IgD-negative memory B cell (primary cell): Measurements from ENCODE around the gene KLK7. TPM values are rescaled to one million over a fixed set of nuclear protein-coding genes. Genes with fewer than 3 reads are reported as not detected.
"Not testable (repeated sequence)": the region's sequence is repeated elsewhere in the genome, so short reads cannot be mapped to it uniquely, and the experiment has no call there.

Experiments used
- H3K27ac Mint-ChIP-seq, 3 donors: one replicate each; pipeline ENCODE4 v1.8.0; 2020 to 2022; ENCODE audit warnings: mild to moderate bottlenecking in 3 of 3, mixed read lengths in 3 of 3, moderate library complexity in 1 of 3
- H3K27me3 Mint-ChIP-seq: one replicate; pipeline ENCODE4 v1.8.0; 2021; ENCODE audit warnings: mixed read lengths
- H3K36me3 Mint-ChIP-seq: one replicate; pipeline ENCODE4 v1.8.0; 2020; ENCODE audit warnings: mild to moderate bottlenecking, mixed read lengths
- H3K4me1 Mint-ChIP-seq, 3 donors: one replicate each; pipeline ENCODE4 v1.8.0; 2020 to 2022; ENCODE audit warnings: mixed read lengths in 3 of 3, mild to moderate bottlenecking in 1 of 3
- H3K4me3 Mint-ChIP-seq, 4 donors: one replicate each; pipeline ENCODE4 v1.8.0; 2020 to 2022; ENCODE audit warnings: mild to moderate bottlenecking in 4 of 4, mixed read lengths in 4 of 4, moderate library complexity in 3 of 4
- H3K9me3 Mint-ChIP-seq, 3 donors: one replicate each; pipeline ENCODE4 v1.8.0; 2020 to 2021; ENCODE audit warnings: mixed read lengths in 3 of 3, mild to moderate bottlenecking in 1 of 3
- polyA plus RNA-seq: library from polyadenylated mRNA; unstranded; fragments of 300-500 nt; fragmentation: Illumina TruSeq; gene quantifications from one replicate; pipeline ENCODE4 v1.2.3, GENCODE V29; 2021

KLK7 gene
- polyA plus RNA-seq, 1 donor from 2014 or later = not detected

DNA sequence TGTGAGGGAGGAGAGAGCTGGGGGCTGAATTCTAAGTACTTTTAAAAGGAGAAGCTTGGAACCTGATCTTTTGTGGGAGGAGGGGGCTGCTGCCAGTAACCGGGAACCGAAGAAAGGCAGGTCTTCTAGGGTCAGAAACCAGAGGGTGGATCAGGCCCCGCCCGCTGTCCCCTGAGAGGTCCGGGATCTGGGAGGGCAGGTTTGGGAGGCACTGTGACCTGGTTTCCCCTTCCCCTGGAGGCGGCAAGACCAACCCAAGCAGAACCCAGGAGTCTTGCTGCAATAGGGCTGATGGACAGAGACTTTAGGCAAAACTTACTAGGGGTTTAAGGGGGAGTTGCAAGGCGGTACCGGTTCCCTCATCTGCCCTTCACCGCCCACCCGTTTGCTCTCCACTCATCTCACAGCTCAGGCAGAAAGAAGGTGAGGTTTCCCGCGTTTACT lies 18.4 kb upstream of the KLK7 start:
- no peaks in the 10 kb centered on the region for H3K36me3 Mint-ChIP-seq
- H3K9me3 Mint-ChIP-seq = peaks cover 0 to 1% (median 0%) of the 10 kb centered on the region in 3 donors
- H3K27me3 Mint-ChIP-seq = peaks cover 14% of the 10 kb centered on the region
- no peak overlapping the region for H3K4me3 Mint-ChIP-seq
- peaks cover 0 to 1% (median 0%) of the 10 kb centered on the region in 3 donors for H3K4me1 Mint-ChIP-seq
- no peak overlapping the region for H3K27ac Mint-ChIP-seq

GRCh38 chr19:51001515-51001914 lies 17.8 kb upstream of the KLK7 start, which contains the start of gene KLK8:
TSS of gene KLK8 (minus strand) at chr19:51001604. CDS start at chr19:51001167, 437 bp downstream.
- no peak within 1 kb of the TSS for H3K27ac Mint-ChIP-seq
- peak within 1 kb of the TSS in 1 of 4 donors; percentile 49 for H3K4me3 Mint-ChIP-seq
- peaks cover 14% of the 10 kb centered on the region for H3K27me3 Mint-ChIP-seq

GRCh38 chr19:51000981-51001380 lies 17.3 kb upstream of the KLK7 start:
- H3K9me3 Mint-ChIP-seq = peaks cover 0 to 1% (median 0%) of the 10 kb centered on the region in 3 donors
- peaks cover 14% of the 10 kb centered on the region for H3K27me3 Mint-ChIP-seq
- peaks cover 0 to 1% (median 0%) of the 10 kb centered on the region in 3 donors for H3K4me1 Mint-ChIP-seq
- H3K36me3 Mint-ChIP-seq = no peaks in the 10 kb centered on the region
- peak overlapping the region in 1 of 4 donors; percentile 49 for H3K4me3 Mint-ChIP-seq
- H3K27ac Mint-ChIP-seq = no peak overlapping the region

More at GRCh38 chr19:51001515-51001914, 17.8 kb upstream of the KLK7 start, which contains the start of gene KLK8:
- Mint-ChIP-seq H3K36me3 (no peaks in the 10 kb centered on the region), H3K4me1 (peaks cover 0 to 1% (median 0%) of the 10 kb centered on the region in 3 donors), H3K9me3 (peaks cover 0 to 1% (median 0%) of the 10 kb centered on the region in 3 donors)

GRCh38 chr19:51000426-51000825 lies 16.7 kb upstream of the KLK7 start:
- Mint-ChIP-seq H3K27ac (no peak overlapping the region), H3K9me3 (peaks cover 0 to 1% (median 0%) of the 10 kb centered on the region in 3 donors), H3K4me1 (peaks cover 0 to 1% (median 0%) of the 10 kb centered on the region in 3 donors), H3K36me3 (no peaks in the 10 kb centered on the region), H3K27me3 (peaks cover 14% of the 10 kb centered on the region), H3K4me3 (no peak overlapping the region)

DNA sequence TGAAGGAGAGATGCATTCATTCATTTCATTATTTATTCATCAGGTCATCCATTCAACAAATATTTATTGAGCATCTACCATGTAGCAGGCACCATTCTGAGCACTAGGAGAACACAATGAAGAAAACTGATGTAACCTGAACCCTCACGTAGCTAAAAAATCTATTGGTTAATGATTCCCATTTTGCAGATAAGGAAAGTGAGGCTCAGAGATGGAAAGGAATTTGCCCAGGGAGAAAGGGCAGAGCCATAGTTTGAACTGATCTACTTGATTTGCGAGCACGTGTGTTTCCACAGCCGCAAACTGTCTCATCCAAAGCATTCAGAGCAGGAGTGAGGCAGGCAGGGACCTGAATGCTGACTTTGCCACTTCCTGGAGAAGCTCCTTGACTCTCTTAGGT lies 15.0 kb upstream of the KLK7 start:
- Mint-ChIP-seq H3K4me1 (peaks cover 0 to 1% (median 0%) of the 10 kb centered on the region in 3 donors), H3K27ac (no peak overlapping the region), H3K27me3 (peaks cover 12% of the 10 kb centered on the region), H3K4me3 (no peak overlapping the region), H3K36me3 (peaks cover 2% of the 10 kb centered on the region), H3K9me3 (peaks cover 0 to 4% (median 0%) of the 10 kb centered on the region in 3 donors)

DNA sequence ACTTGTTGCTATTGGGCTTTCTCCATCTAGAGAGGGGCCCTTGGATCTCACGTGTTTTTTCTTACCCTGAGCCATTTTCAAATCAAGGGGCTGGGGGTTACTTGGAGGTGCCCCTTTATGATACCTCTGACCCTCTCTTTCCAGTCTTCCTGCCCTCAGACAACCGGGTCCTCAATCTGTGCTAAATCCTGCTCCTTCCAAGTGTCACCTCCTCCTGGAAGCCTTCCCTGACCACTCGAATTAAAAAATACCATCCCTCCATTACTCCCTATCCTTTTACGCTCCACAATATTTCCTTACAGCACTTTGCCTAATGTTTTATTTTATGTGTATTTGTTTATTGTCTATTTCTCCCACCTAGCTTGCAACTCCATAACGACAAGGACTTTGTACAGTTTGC lies 14.3 kb upstream of the KLK7 start:
- Mint-ChIP-seq H3K36me3 (peaks cover 2% of the 10 kb centered on the region), H3K4me3 (no peak overlapping the region), H3K4me1 (peaks cover 0 to 1% (median 0%) of the 10 kb centered on the region in 3 donors), H3K27ac (no peak overlapping the region), H3K27me3 (peaks cover 12% of the 10 kb centered on the region), H3K9me3 (peaks cover 0 to 4% (median 0%) of the 10 kb centered on the region in 3 donors)

DNA sequence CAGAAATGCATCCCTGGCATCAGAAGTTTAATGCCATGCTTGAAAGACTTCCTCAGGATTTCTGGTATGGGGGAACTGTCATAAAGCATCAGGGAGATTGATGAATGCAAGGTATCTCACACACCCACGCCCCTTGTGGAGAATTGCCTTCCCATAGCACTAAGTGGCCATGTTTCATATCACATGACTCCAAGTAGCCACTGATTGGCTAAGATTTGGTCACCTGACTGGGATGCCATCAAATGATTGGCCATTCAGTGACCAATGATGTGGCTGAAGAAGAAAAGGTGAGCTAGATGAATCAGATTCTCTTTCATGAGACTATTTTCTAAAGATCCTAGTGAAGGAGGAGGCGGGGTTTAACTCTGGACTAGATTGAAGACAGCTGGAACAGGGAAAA lies 10.4 kb upstream of the KLK7 start:
- H3K27me3 Mint-ChIP-seq = peaks cover 22% of the 10 kb centered on the region
- H3K27ac Mint-ChIP-seq = no peak overlapping the region
- H3K36me3 Mint-ChIP-seq = peaks cover 5% of the 10 kb centered on the region
- no peaks in the 10 kb centered on the region for H3K4me1 Mint-ChIP-seq
- no peak overlapping the region for H3K4me3 Mint-ChIP-seq
- peaks cover 0 to 4% (median 2%) of the 10 kb centered on the region in 3 donors for H3K9me3 Mint-ChIP-seq

GRCh38 chr19:50992666-50993035 lies 8.9 kb upstream of the KLK7 start:
- H3K4me1 Mint-ChIP-seq = no peaks in the 10 kb centered on the region
- H3K27me3 Mint-ChIP-seq = peaks cover 14% of the 10 kb centered on the region
- H3K4me3 Mint-ChIP-seq = no peak overlapping the region
- no peak overlapping the region for H3K27ac Mint-ChIP-seq
- peaks cover 0 to 6% (median 2%) of the 10 kb centered on the region in 3 donors for H3K9me3 Mint-ChIP-seq
- H3K36me3 Mint-ChIP-seq = peaks cover 5% of the 10 kb centered on the region

- not testable (repeated sequence) for H3K4me1 Mint-ChIP-seq, H3K4me3 Mint-ChIP-seq, H3K9me3 Mint-ChIP-seq, H3K36me3 Mint-ChIP-seq, H3K27ac Mint-ChIP-seq
- H3K27me3 Mint-ChIP-seq = peaks cover 18% of the 10 kb centered on the region
Observed at GRCh38 chr19:50984416-50984815, 699 bp upstream of the KLK7 start.

DNA sequence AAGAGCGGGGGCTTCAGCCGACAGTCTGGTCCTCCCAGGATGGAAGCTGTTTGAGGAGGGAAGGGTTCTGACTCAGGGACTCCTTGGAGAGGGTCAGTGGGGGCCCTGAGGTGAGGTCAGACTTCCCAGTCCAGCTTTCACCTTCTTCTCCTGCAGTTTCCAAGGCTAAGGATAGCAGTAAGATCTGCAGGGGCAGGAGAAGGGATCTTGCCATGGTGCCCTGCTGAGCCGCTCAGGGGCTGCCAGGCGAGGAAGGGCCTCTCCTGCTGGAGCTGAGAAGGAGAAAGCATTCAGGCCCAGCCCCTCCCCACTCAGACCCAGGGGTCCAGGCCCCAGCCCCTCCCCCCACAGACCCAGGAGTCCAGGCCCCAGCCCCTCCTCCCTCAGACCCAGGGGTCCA lies 1.5 kb downstream of the KLK7 start:
- Mint-ChIP-seq H3K9me3 (peaks cover 0 to 5% (median 1%) of the 10 kb centered on the region in 3 donors), H3K4me3 (no peak overlapping the region), H3K27me3 (peaks cover 20% of the 10 kb centered on the region), H3K36me3 (no peaks in the 10 kb centered on the region), H3K4me1 (no peaks in the 10 kb centered on the region), H3K27ac (no peak overlapping the region)

- Mint-ChIP-seq H3K4me3 (no peak overlapping the region), H3K36me3 (no peaks in the 10 kb centered on the region), H3K27me3 (peaks cover 22% of the 10 kb centered on the region), H3K4me1 (no peaks in the 10 kb centered on the region), H3K9me3 (peaks cover 0 to 5% (median 1%) of the 10 kb centered on the region in 3 donors), H3K27ac (no peak overlapping the region)
Observed at GRCh38 chr19:50981587-50982146, 2.0 kb downstream of the KLK7 start.

DNA sequence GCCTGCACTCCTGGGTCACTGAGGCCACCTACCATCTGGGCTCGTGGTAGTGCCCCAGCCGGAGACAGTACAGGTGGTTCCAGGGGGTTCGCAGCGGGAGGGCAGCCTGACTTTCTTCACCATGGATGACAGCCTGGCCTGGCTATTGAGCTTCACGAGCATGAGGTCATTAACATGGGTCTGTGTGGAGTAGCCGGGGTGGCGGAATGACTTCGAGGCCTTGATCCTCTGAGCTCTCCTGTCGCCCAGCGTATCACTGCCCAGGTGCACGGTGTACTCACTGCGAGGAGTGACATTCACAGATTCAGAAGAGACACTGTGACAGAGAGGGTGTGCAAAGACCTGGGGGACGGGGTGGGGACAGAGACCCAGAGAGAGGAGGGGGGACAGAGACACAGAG lies 3.5 kb downstream of the KLK7 start:
- H3K36me3 Mint-ChIP-seq = no peaks in the 10 kb centered on the region
- peaks cover 0 to 4% (median 0%) of the 10 kb centered on the region in 3 donors for H3K9me3 Mint-ChIP-seq
- peaks cover 0 to 2% (median 0%) of the 10 kb centered on the region in 3 donors for H3K4me1 Mint-ChIP-seq
- no peak overlapping the region for H3K4me3 Mint-ChIP-seq
- peaks cover 26% of the 10 kb centered on the region for H3K27me3 Mint-ChIP-seq
- no peak overlapping the region for H3K27ac Mint-ChIP-seq

- H3K36me3 Mint-ChIP-seq = no peaks in the 10 kb centered on the region
- peaks cover 0 to 2% (median 0%) of the 10 kb centered on the region in 3 donors for H3K4me1 Mint-ChIP-seq
- H3K9me3 Mint-ChIP-seq = no peaks in the 10 kb centered on the region
- H3K4me3 Mint-ChIP-seq = no peak overlapping the region
- H3K27me3 Mint-ChIP-seq = peaks cover 26% of the 10 kb centered on the region
- no peak overlapping the region for H3K27ac Mint-ChIP-seq
Observed at GRCh38 chr19:50979758-50980157, 4.0 kb downstream of the KLK7 start.

- H3K27me3 Mint-ChIP-seq = peaks cover 25% of the 10 kb centered on the region
- H3K36me3 Mint-ChIP-seq = no peaks in the 10 kb centered on the region
- H3K27ac Mint-ChIP-seq = no peak overlapping the region
- no peaks in the 10 kb centered on the region for H3K9me3 Mint-ChIP-seq
- no peak overlapping the region for H3K4me3 Mint-ChIP-seq
- H3K4me1 Mint-ChIP-seq = peaks cover 0 to 2% (median 0%) of the 10 kb centered on the region in 3 donors
Observed at GRCh38 chr19:50978772-50979390, 4.8 kb downstream of the KLK7 start.

- peaks cover 0 to 2% (median 0%) of the 10 kb centered on the region in 3 donors for H3K4me1 Mint-ChIP-seq
- H3K36me3 Mint-ChIP-seq = no peaks in the 10 kb centered on the region
- H3K27me3 Mint-ChIP-seq = peaks cover 32% of the 10 kb centered on the region
- H3K27ac Mint-ChIP-seq = no peak overlapping the region
- no peak overlapping the region for H3K4me3 Mint-ChIP-seq
- H3K9me3 Mint-ChIP-seq = no peaks in the 10 kb centered on the region
Observed at GRCh38 chr19:50977626-50978025, 6.1 kb downstream of the KLK7 start.

DNA sequence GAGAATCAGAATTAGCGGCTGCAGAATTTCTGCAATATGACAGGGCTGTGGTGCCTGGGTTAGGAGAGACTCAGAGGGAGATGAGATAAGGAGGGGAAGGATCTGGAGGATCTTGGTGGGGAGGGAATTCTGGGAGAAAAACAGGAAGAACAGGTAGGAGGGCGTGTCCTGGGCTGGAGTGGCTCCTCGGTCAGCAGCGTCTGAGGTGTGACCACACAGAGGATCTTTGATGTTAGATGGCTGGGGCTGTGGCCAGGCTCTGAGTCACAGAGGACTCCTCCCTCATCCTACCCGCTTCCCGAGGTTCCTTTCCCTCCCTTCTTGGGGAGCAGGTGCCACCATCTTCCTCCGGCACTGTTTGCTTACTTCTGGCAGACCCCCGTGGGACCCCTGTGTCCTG lies 8.0 kb downstream of the KLK7 start:
- Mint-ChIP-seq H3K9me3 (peaks cover 0 to 1% (median 0%) of the 10 kb centered on the region in 3 donors), H3K36me3 (no peaks in the 10 kb centered on the region), H3K27me3 (peaks cover 36% of the 10 kb centered on the region), H3K27ac (no peak overlapping the region), H3K4me3 (no peak overlapping the region), H3K4me1 (peaks cover 0 to 2% (median 0%) of the 10 kb centered on the region in 3 donors)
